CD4-positive, alpha-beta memory T cell (primary cell): ENCODE data around the gene MAGI1. TPM values are rescaled to one million over a fixed set of nuclear protein-coding genes. Genes with fewer than 3 reads are reported as not detected.

ENCODE experiments used
- CTCF ChIA-PET: fragments of 350-600 bp; sonication (Branson Sonifier 250); formaldehyde crosslinking; loops from one replicate; lab custom pipeline; 2021; ENCODE audit warnings: inconsistent platforms; ENCODE audit not compliant: partially characterized antibody; lab: Charles Lee
- POLR2A ChIA-PET: fragments of 350-600 bp; sonication (Branson Sonifier 250); formaldehyde crosslinking; loops from one replicate; lab custom pipeline; 2021; ENCODE audit not compliant: partially characterized antibody; lab: Charles Lee
- DNase-seq, 5 donors: peaks; one replicate each; pipeline versions ENCODE4 v3.0.0 to v3.0.0-alpha.2; 2020 to 2022; ENCODE audit warnings: mixed read lengths in 1 of 5
- H3K27ac ChIP-seq: one replicate; pipeline ENCODE4 v1.7.0; 2013; ENCODE audit warnings: low read depth, low read length
- H3K27me3 ChIP-seq: 2 replicates; pipeline ENCODE4 v1.7.0; 2013; ENCODE audit warnings: mild to moderate bottlenecking, low read length, moderate library complexity; ENCODE audit not compliant: insufficient read depth
- H3K36me3 ChIP-seq: 2 replicates; pipeline ENCODE4 v1.7.0; 2013; ENCODE audit warnings: mild to moderate bottlenecking, low read length, moderate library complexity; ENCODE audit not compliant: insufficient read depth
- H3K4me1 ChIP-seq: 2 replicates; pipeline ENCODE4 v1.7.0; 2013; ENCODE audit warnings: mild to moderate bottlenecking, low read length, moderate library complexity; ENCODE audit not compliant: insufficient read depth
- H3K4me3 ChIP-seq, 2 donors: one replicate each; pipeline ENCODE4 v1.7.0; 2013; ENCODE audit warnings: low read length in 2 of 2, mild to moderate bottlenecking in 1 of 2
- H3K9me3 ChIP-seq, 2 donors: one replicate each; pipeline ENCODE4 v1.7.0; 2013; ENCODE audit warnings: low read length in 2 of 2, control low read depth in 1 of 2; ENCODE audit not compliant: control insufficient read depth in 1 of 2
- H3K27ac Mint-ChIP-seq, 7 donors: one replicate each; pipeline ENCODE4 v1.8.0; 2020 to 2021; ENCODE audit warnings: mixed read lengths in 7 of 7, mild to moderate bottlenecking in 6 of 7, inconsistent platforms in 3 of 7, moderate library complexity in 3 of 7
- H3K27me3 Mint-ChIP-seq, 2 donors: one replicate each; pipeline ENCODE4 v1.8.0; 2020 to 2021; ENCODE audit warnings: mixed read lengths in 2 of 2
- H3K36me3 Mint-ChIP-seq, 2 donors: one replicate each; pipeline ENCODE4 v1.8.0; 2020 to 2021; ENCODE audit warnings: mixed read lengths in 2 of 2, inconsistent platforms in 1 of 2, mild to moderate bottlenecking in 1 of 2
- H3K4me1 Mint-ChIP-seq, 4 donors: one replicate each; pipeline ENCODE4 v1.8.0; 2020 to 2021; ENCODE audit warnings: mixed read lengths in 4 of 4, mild to moderate bottlenecking in 1 of 4
- H3K4me3 Mint-ChIP-seq, 8 donors: one replicate each; pipeline ENCODE4 v1.8.0; 2020 to 2021; ENCODE audit warnings: mixed read lengths in 8 of 8, mild to moderate bottlenecking in 7 of 8, moderate library complexity in 6 of 8, inconsistent platforms in 3 of 8
- H3K9me3 Mint-ChIP-seq, 8 donors: one replicate each; pipeline ENCODE4 v1.8.0; 2020 to 2021; ENCODE audit warnings: mixed read lengths in 8 of 8, mild to moderate bottlenecking in 5 of 8, inconsistent platforms in 3 of 8, moderate library complexity in 1 of 8
- intact Hi-C: fragments of 100-400 bp; cut with micrococcal nuclease; formaldehyde crosslinking; loops from one replicate; pipeline ENCODE4 v1.15.1; 2023
- polyA plus RNA-seq, 2 donors: library from polyadenylated mRNA; unstranded; fragments of 300-500 nt; fragmentation: Illumina TruSeq; gene quantifications; one replicate each; pipeline ENCODE4 v1.2.3, GENCODE V29; 2021
- total RNA-seq, 2 experiments: library from RNA; stranded (reverse); gene quantifications; one replicate each; pipeline ENCODE4 v1.2.3, GENCODE V29; 2021

MAGI1 gene
- total and polyA plus RNA-seq, 4 experiments from 2014 or later: 0.20 TPM; not detected in 3

DNA sequence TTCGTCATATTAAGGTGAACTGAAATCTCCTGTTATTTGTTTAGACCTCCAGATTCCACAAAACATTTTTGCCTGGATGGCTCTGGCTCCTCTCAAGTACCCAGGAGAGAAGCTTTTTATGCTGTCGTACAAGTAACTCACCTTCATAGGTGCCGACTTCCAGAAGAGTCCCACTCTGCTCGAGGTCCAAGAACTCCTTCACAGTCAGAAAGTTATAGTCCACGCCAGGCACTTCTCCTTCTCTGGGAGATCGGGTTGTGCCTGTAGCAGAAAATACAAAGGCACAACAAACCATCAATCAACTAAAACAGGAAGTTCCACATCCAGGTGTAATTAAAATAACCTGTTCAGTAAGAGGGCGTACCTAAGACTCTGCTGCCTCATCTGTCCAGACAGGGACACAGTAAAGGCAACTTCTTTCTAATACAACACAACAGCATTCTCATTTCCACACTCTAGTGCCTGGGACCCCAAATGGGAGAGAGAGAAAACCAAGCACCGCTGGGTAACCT, 545.3 kb downstream of the MAGI1 start:
- H3K4me1 ChIP-seq: no peaks in the 10 kb centered on the region
- H3K36me3 ChIP-seq: no peaks in the 10 kb centered on the region
- Mint-ChIP-seq H3K36me3 (no peaks in the 10 kb centered on the region), H3K27me3 (no peaks in the 10 kb centered on the region), H3K4me3 (no peak overlapping the region), H3K4me1 (no peaks in the 10 kb centered on the region), H3K27ac (no peak overlapping the region), H3K9me3 (peaks cover 0 to 10% (median 7%) of the 10 kb centered on the region in 8 donors)
- no peak overlapping the region for H3K4me3 ChIP-seq
- intact Hi-C loops: no loop called here
- no peaks in the 10 kb centered on the region for H3K9me3 ChIP-seq
- no peaks in the 10 kb centered on the region for H3K27me3 ChIP-seq
- H3K27ac ChIP-seq: no peak overlapping the region
- DNase-seq: no peak
- CTCF ChIA-PET: no interaction called here
- POLR2A ChIA-PET: no interaction called here

DNA sequence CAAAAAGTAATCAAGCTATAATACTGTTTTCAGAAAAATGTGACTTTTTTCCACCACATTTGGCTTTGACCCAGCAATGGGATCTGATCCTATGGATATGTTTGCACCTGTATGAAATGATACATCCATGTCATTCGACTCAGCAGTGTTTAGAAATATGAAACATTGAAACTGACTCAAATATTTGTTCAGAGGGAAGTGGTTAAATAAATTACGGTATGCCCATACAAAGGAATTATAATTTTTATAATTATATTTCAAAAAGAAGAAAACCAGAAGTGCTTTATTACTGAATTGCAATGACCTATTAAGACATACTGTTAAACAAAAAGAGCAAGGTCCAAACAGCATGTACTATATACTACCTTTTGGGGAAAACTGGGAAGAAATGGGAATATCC, 546.5 kb downstream of the MAGI1 start:
- Mint-ChIP-seq H3K36me3 (no peaks in the 10 kb centered on the region), H3K4me1 (no peaks in the 10 kb centered on the region), H3K4me3 (no peak overlapping the region), H3K9me3 (peaks cover 0 to 10% (median 6%) of the 10 kb centered on the region in 8 donors), H3K27me3 (no peaks in the 10 kb centered on the region), H3K27ac (no peak overlapping the region)
- POLR2A ChIA-PET: no interaction called here
- no peaks in the 10 kb centered on the region for H3K27me3 ChIP-seq
- CTCF ChIA-PET: no interaction called here
- no peak overlapping the region for H3K27ac ChIP-seq
- H3K4me1 ChIP-seq: no peaks in the 10 kb centered on the region
- H3K4me3 ChIP-seq: no peak overlapping the region
- intact Hi-C loops: no loop called here
- H3K9me3 ChIP-seq: no peaks in the 10 kb centered on the region
- no peaks in the 10 kb centered on the region for H3K36me3 ChIP-seq
- DNase-seq: no peak

DNA sequence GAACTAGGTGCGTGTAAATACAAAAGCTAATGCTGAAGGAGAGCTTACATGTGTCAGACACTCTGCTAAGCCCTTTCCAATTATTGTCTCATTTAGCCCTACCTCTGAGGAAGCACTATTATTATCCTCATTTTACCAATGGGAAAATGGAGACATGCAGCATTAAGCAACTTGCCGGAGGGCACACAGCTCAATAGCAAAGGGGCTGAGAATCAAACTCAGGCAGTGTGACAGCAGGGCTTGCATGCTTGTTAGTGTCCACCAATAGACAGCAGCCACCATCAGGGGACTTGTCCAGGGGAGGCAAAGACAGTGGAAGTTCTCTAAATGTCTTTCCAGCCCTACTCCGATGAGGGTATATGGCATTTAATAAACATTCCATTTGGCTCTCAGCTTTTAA, 548.6 kb downstream of the MAGI1 start:
- no peaks in the 10 kb centered on the region for H3K36me3 ChIP-seq
- ChIA-PET CTCF (no interaction called here), POLR2A (no interaction called here)
- Mint-ChIP-seq H3K4me3 (no peak overlapping the region), H3K36me3 (no peaks in the 10 kb centered on the region), H3K27ac (no peak overlapping the region), H3K4me1 (no peaks in the 10 kb centered on the region), H3K27me3 (no peaks in the 10 kb centered on the region), H3K9me3 (peaks cover 0 to 8% (median 3%) of the 10 kb centered on the region in 8 donors)
- no peak overlapping the region for H3K27ac ChIP-seq
- H3K4me3 ChIP-seq: no peak overlapping the region
- no peaks in the 10 kb centered on the region for H3K9me3 ChIP-seq
- intact Hi-C loops: no loop called here
- no peak for DNase-seq
- no peaks in the 10 kb centered on the region for H3K27me3 ChIP-seq
- H3K4me1 ChIP-seq: no peaks in the 10 kb centered on the region

DNA sequence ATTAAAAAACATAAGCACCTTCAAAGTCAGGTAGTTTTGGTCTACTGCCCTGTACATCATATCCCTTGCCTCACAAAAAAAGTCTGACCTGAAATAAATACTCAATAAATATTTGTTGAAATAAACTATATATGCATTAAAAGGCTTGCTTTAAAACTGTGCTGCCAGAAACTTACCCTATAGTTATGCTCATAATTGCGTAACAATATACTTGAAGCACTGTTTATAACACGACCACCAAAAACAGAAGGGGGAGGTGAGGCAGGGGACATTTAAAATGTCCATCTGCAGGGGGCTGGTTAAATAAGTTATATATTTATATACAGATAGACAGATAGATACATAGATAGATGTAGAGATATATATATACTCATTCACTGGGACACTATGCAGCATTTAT, 549.5 kb downstream of the MAGI1 start:
- no peak for DNase-seq
- Histone ChIP-seq H3K27ac (no peak overlapping the region), H3K9me3 (no peaks in the 10 kb centered on the region), H3K27me3 (no peaks in the 10 kb centered on the region), H3K36me3 (no peaks in the 10 kb centered on the region), H3K4me1 (no peaks in the 10 kb centered on the region), H3K4me3 (no peak overlapping the region)
- H3K9me3 Mint-ChIP-seq: peaks cover 0 to 8% (median 4%) of the 10 kb centered on the region in 8 donors
- no peaks in the 10 kb centered on the region for H3K27me3 Mint-ChIP-seq
- no peaks in the 10 kb centered on the region for H3K36me3 Mint-ChIP-seq
- no peak overlapping the region for H3K27ac Mint-ChIP-seq
- intact Hi-C loops: no loop called here
- ChIA-PET CTCF (no interaction called here), POLR2A (no interaction called here)
- H3K4me3 Mint-ChIP-seq: no peak overlapping the region
- H3K4me1 Mint-ChIP-seq: no peaks in the 10 kb centered on the region

DNA sequence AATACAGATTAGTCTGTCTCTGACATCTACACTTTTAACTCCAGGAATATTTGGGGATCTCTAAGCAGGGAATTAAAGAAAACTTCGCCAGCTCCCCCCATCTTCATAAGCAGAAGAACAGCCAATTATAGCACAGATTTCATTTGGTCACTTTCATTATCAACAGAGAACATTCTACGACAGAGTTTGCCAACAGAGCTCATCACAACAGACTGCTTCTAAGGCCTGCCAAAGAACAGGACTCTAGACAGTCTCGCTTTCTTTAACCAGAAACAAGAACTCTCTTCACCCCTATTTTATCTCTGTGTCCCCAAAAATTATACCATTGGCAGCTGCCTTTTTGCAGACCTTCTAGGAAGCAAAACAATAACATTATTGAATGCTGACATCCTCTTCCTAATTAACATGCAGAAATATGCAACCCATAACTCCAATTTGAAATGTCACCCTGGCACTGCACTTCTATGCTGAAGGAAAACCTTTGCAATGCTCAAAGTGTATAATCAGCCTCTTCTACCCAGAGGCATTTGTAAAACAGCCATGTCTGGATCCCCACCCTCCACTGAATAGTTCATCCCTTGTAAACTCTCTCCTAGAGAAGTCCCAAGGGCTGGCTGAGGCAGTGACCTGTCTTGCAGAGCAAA, 552.8 kb downstream of the MAGI1 start:
- Mint-ChIP-seq H3K36me3 (no peaks in the 10 kb centered on the region), H3K4me3 (no peak overlapping the region), H3K27me3 (no peaks in the 10 kb centered on the region), H3K27ac (no peak overlapping the region), H3K9me3 (peaks cover 0 to 5% (median 3%) of the 10 kb centered on the region in 8 donors), H3K4me1 (no peaks in the 10 kb centered on the region)
- Histone ChIP-seq H3K4me1 (no peaks in the 10 kb centered on the region), H3K27ac (no peak overlapping the region), H3K4me3 (no peak overlapping the region), H3K27me3 (no peaks in the 10 kb centered on the region), H3K36me3 (no peaks in the 10 kb centered on the region), H3K9me3 (no peaks in the 10 kb centered on the region)
- DNase-seq: no peak
- POLR2A ChIA-PET: no interaction called here
- CTCF ChIA-PET: no interaction called here
- intact Hi-C loops: no loop called here

DNA sequence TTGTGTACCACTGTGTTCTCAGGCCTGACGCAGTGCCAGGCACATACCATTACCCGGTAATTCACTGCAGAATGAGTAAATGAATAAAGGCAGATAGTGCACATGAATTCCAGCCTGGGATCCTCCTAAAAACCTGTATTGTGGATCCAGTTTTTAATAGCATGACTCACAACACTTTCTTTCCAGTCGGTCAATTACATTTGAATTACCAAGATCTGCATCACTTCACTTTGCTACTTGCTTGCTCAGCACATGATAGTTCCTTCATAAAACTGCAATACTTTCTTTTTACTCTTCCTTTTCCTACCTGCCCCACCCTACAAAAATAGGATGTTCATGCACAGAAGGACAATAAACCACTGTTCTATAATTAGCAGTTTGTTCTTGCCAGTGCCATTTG, 553.8 kb downstream of the MAGI1 start:
- H3K27ac Mint-ChIP-seq: no peak overlapping the region
- peaks cover 0 to 5% (median 3%) of the 10 kb centered on the region in 8 donors for H3K9me3 Mint-ChIP-seq
- H3K4me1 ChIP-seq: no peaks in the 10 kb centered on the region
- ChIA-PET CTCF (no interaction called here), POLR2A (no interaction called here)
- DNase-seq: no peak
- no peaks in the 10 kb centered on the region for H3K27me3 Mint-ChIP-seq
- no peaks in the 10 kb centered on the region for H3K27me3 ChIP-seq
- intact Hi-C loops: no loop called here
- H3K4me3 ChIP-seq: no peak overlapping the region
- no peaks in the 10 kb centered on the region for H3K36me3 Mint-ChIP-seq
- H3K4me1 Mint-ChIP-seq: no peaks in the 10 kb centered on the region
- H3K36me3 ChIP-seq: no peaks in the 10 kb centered on the region
- no peak overlapping the region for H3K4me3 Mint-ChIP-seq
- no peaks in the 10 kb centered on the region for H3K9me3 ChIP-seq
- no peak overlapping the region for H3K27ac ChIP-seq

DNA sequence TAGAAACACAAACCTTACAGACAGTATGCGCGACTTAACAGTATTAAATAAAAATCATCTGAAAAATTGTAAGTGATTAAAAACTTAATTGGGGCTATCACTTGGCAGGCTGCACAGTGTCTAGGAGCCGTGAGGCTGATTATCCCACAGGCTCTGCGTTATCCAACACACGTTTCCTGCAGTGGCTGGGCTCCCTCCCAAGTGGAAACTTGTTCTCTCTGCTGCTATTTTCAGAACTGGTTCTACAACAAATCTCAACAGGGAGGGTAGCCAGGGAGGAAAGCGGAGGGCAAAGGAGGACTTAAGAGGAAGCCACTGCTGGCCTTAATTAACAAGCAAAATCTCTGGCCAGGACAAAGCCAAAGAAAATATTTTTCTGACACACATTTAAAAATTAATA, 555.2 kb downstream of the MAGI1 start:
- H3K27ac Mint-ChIP-seq: no peak overlapping the region
- no peaks in the 10 kb centered on the region for H3K36me3 Mint-ChIP-seq
- DNase-seq: no peak
- ChIA-PET POLR2A (no interaction called here), CTCF (no interaction called here)
- Histone ChIP-seq H3K9me3 (no peaks in the 10 kb centered on the region), H3K27ac (no peak overlapping the region), H3K36me3 (no peaks in the 10 kb centered on the region), H3K27me3 (no peaks in the 10 kb centered on the region), H3K4me3 (no peak overlapping the region), H3K4me1 (no peaks in the 10 kb centered on the region)
- no peak overlapping the region for H3K4me3 Mint-ChIP-seq
- intact Hi-C loops: no loop called here
- H3K4me1 Mint-ChIP-seq: no peaks in the 10 kb centered on the region
- no peaks in the 10 kb centered on the region for H3K27me3 Mint-ChIP-seq
- H3K9me3 Mint-ChIP-seq: peaks cover 0 to 5% (median 2%) of the 10 kb centered on the region in 8 donors
